Common myeloid progenitor, CD34-positive (primary cell): ENCODE results near the gene GRN.

ENCODE experiments used
- CTCF ChIA-PET: fragments of 350-600 bp; sonication (Branson Sonifier 250); formaldehyde crosslinking; loops from one replicate; lab custom pipeline; 2021; ENCODE audit warnings: antibody characterized with exemption; lab: Charles Lee
- POLR2A ChIA-PET: fragments of 350-600 bp; sonication (Branson Sonifier 250); formaldehyde crosslinking; loops from one replicate; lab custom pipeline; 2021; ENCODE audit warnings: antibody characterized with exemption; lab: Charles Lee
- DNase-seq, 3 donors: peaks; one replicate each; pipeline versions ENCODE4 v3.0.0 to v3.0.0-alpha.2; 2013
- H3K27ac ChIP-seq, 2 experiments: 1 replicate in 1 of 2; 2 replicates in 1 of 2; pipeline ENCODE4 v1.7.0; 2013; ENCODE audit warnings: inconsistent platforms in 2 of 2, low read length in 2 of 2, mild to moderate bottlenecking in 2 of 2, low read depth in 1 of 2, moderate library complexity in 1 of 2; ENCODE audit not compliant: severe bottlenecking in 2 of 2, insufficient read depth in 1 of 2, poor library complexity in 1 of 2
- H3K27me3 ChIP-seq, 5 experiments: replicated peaks in 2 of 5; 1 replicate in 3 of 5; 2 replicates in 2 of 5; pipeline versions ENCODE4 v1.6.1 to v1.7.0; 2013; ENCODE audit warnings: low read length in 4 of 5, mild to moderate bottlenecking in 2 of 5, moderate library complexity in 2 of 5, inconsistent platforms in 1 of 5; ENCODE audit not compliant: insufficient read depth in 5 of 5, control insufficient read depth in 4 of 5
- H3K36me3 ChIP-seq, 4 experiments: 1 replicate in 2 of 4; 2 replicates in 2 of 4; pipeline versions ENCODE4 v1.6.1 to v1.7.0; 2013; ENCODE audit warnings: low read length in 3 of 4, control low read depth in 1 of 4, mild to moderate bottlenecking in 1 of 4; ENCODE audit not compliant: control insufficient read depth in 4 of 4, insufficient read depth in 4 of 4
- H3K4me1 ChIP-seq, 4 experiments: 1 replicate in 3 of 4; 2 replicates in 1 of 4; pipeline versions ENCODE4 v1.6.1 to v1.7.1; 2013; ENCODE audit warnings: low read length in 3 of 4, mild to moderate bottlenecking in 3 of 4, control low read depth in 1 of 4, inconsistent platforms in 1 of 4, moderate library complexity in 1 of 4; ENCODE audit not compliant: control insufficient read depth in 4 of 4, insufficient read depth in 4 of 4; ENCODE audit errors: control extremely low read depth in 1 of 4
- H3K4me3 ChIP-seq, 7 experiments: 1 replicate in 4 of 7; 2 replicates in 3 of 7; pipeline versions ENCODE4 v1.5.1 to v1.7.0; 2013; ENCODE audit warnings: mild to moderate bottlenecking in 7 of 7, low read length in 6 of 7, moderate library complexity in 6 of 7, inconsistent platforms in 2 of 7, low read depth in 2 of 7, control low read depth in 1 of 7; ENCODE audit not compliant: insufficient read depth in 4 of 7, control insufficient read depth in 1 of 7; ENCODE audit errors: extremely low read depth in 1 of 7
- H3K9me3 ChIP-seq, 5 experiments: 1 replicate in 4 of 5; 2 replicates in 1 of 5; pipeline versions ENCODE4 v1.6.1 to v1.7.1; 2013; ENCODE audit warnings: low read length in 4 of 5, mild to moderate bottlenecking in 2 of 5, inconsistent platforms in 1 of 5, low read depth in 1 of 5, moderate library complexity in 1 of 5; ENCODE audit not compliant: control insufficient read depth in 4 of 5, insufficient read depth in 2 of 5; ENCODE audit errors: control extremely low read depth in 1 of 5
- WGBS: methylation state at CpG from one replicate; pipeline ENCODE4 v1.1.5; 2013; ENCODE audit not compliant: insufficient coverage; 5-methylcytosine and 5-hydroxymethylcytosine counted together

Gene GRN

GRCh38 chr17:44400226-44400847 lies 55.2 kb downstream of the GRN start:
- H3K4me1 ChIP-seq, result no peaks in the 10 kb centered on the region
- no peak overlapping the region for H3K4me3 ChIP-seq
- no peaks in the 10 kb centered on the region for H3K27me3 ChIP-seq
- DNase-seq, result peak; percentile 37 to 49 (median 47)
- CTCF ChIA-PET, result interaction anchor here (0.7 to 6.7 kb wide), 13 partner anchors 13 to 191 kb away, joined by 3 to 76 read pairs (median 4); partner anchors contain the start of genes FAM171A2 and ITGA2B
- POLR2A ChIA-PET, result interaction anchor here (1.6 kb wide), 1 partner anchor 10 kb away, joined by 3 read pairs; no protein-coding TSS in a partner anchor
- peaks cover 20 to 60% (median 38%) of the 10 kb centered on the region in 4 experiments for H3K36me3 ChIP-seq
- H3K9me3 ChIP-seq, result no peaks in the 10 kb centered on the region
- 100% methylated on average over 1 of the region's 3 CpGs for WGBS
- H3K27ac ChIP-seq, result no peak overlapping the region
